Left colon (tissue), 2 donors: ENCODE measurements around the gene ST8SIA4. TPM values are rescaled to one million over a fixed set of nuclear protein-coding genes. Genes with fewer than 3 reads are reported as not detected.

Source experiments
- ATAC-seq: fragments of 200-7000 bp; cut with Tn5 transposase; one replicate; pipeline ENCODE4 v1.9.1; 2020; ENCODE audit warnings: mild to moderate bottlenecking, moderate library complexity
- DNase-seq, 2 donors: peaks; one replicate each; pipeline ENCODE4 v3.0.0-alpha.2; 2020
- intact Hi-C, 2 donors: fragments of 100-400 bp; cut with DNase I in 1 of 2; cut with micrococcal nuclease in 1 of 2; formaldehyde crosslinking; loops; one replicate each; pipeline versions ENCODE4 v1.11.2 to v1.14.0; 2022; cut with DNase I, micrococcal nuclease
- microRNA-seq, 2 donors: library from miRNA; unstranded; fragments of <30 nt; microRNA quantifications; one replicate each; pipeline versions ENCODE4 v1.1.0 to v1.2.0, GENCODE V29; 2020
- total RNA-seq, 2 donors: library from RNA; stranded (reverse); fragmentation: NEBNext Ultra II Directional; extraction: Animal tissue kit (Norgen Biotek cat#: 25700); gene quantifications; one replicate each; pipeline ENCODE4 v1.2.1, GENCODE V29; 2021
- donor health status: DM: no; HTN: no; CAD: no.
- donor health status: DM: yes; HTN: yes; CAD: no.

The ST8SIA4 gene
- total RNA-seq, 2 donors from 2014 or later: 2.0 to 6.1 TPM

DNA sequence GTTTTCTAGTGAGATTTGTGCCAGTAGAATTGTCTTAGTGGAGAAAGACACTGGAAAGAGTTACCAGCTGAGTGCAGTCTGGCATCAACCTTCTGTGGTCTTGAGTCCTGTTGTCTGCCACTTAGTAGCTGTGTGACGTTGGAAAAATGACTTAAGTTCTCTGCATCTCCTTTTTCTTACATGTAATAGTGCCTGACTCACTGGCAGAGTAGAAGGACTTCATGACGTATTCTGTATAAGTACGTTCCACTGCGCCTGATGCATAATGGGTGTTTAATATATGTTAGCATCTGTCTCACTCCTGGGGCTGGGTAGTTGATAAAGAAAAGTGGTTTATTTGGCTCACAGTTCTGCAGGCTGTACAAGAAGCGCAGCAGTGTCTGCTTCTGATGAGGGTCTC, 144.8 kb downstream of the ST8SIA4 start:
- DNase-seq (no peak), ATAC-seq (no peak)
- intact Hi-C loops: no loop called here

DNA sequence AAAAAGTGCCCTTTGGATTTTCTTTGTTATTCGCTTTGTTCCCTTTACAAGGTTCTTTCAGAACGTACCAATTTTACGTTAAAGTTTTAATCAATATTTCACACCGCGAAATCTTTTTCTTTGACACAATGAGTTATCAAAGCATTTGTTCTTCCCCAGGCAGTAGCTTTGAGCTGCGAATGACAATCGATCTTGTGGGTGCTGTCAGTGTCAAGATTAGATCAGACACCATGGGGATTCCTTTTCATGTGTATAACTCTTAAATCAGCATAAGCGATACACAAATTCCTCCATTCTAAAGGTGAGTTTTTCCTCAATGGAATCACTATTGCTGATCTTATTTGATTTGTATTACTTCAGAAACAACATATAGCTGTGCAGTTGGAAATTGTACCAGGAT, 145.5 kb downstream of the ST8SIA4 start:
- DNase-seq: no peak
- intact Hi-C loops: no loop called here
- no peak for ATAC-seq

Small RNA genes within 50 kb of the gene (microRNA-seq; reads per million reads assigned to microRNA genes)
- 0 reads per million in 2 donors for gene MIR548P
